GM21619 (cell line): Measurements from ENCODE around the gene UMAD1.
A peak's percentile ranks its signal among the peaks of the same experiment; 100 is the strongest.

Experiments used
- ATAC-seq: cut with Tn5 transposase; IDR thresholded peaks from one replicate; pipeline ENCODE4 v1.9.1; 2021; ENCODE audit not compliant: unreplicated experiment

Gene UMAD1

DNA sequence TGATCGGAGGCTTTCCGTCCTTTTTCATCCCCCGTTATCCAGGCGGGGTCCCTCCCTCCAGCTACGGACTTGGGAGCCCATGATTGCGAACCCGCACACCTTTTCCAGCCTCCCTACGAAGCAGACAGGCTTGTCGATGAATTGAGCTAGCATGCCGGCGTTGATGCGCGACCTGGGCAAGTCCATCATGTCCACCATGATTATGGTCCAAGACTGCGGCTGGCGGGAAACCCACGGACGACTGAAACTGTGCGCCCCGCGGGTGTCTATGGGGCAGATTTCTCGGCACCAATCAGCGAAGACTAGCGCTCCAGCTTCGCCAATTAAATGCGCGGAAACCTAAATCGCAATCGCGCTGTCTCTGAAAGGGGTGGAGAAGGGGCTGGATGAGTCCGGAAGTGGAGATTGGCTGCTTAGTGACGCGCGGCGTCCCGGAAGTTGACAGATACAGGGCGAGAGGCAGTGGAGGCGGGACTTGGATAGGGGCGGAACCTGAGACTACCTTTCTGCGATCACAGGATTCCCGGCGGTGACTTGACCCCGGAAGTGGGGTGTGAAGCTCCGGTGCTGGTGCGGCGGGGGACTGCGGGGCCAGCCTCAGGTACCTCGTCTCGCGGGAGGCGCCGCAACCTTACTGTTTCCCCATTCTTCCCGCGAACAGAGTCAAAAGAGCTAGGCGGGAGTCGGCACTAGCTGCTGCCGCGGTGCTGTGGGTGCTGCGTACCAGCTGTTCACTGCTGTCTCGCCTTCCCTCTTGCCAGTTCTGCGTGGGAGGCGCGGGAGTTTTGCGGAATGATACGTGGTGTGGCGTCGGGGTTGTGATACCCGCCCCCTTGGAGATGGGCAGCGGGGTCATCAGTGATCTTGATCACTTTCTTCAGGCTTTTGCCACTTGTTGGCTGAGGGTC lies at the start of gene UMAD1:
Gene UMAD1 (plus strand): TSS at position 532 of the 908 bp plus-strand sequence. CDS start 32,620 bp downstream, outside the sequence.
- peak; percentile 98 for ATAC-seq

GRCh38 chr7:7595451-7595850 lies 45.1 kb upstream of the UMAD1 start:
- ATAC-seq, result no peak

DNA sequence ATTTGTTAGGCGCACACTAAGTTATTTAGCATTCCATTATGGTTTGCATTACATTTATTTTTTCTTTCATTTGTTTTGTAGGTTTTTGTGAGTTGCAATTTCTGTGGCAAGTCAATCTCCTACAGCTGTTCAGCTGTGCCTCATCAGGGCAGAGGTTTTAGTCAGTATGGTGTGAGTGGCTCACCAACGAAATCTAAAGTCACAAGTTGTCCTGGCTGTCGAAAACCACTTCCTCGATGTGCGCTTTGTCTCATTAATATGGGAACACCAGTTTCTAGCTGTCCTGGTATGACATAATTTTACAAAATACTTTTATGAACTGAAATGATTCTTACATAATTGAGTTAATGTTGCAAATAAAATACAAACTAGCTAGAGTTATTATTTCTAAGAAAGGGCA lies 44.4 kb upstream of the UMAD1 start:
- ATAC-seq, result no peak

DNA sequence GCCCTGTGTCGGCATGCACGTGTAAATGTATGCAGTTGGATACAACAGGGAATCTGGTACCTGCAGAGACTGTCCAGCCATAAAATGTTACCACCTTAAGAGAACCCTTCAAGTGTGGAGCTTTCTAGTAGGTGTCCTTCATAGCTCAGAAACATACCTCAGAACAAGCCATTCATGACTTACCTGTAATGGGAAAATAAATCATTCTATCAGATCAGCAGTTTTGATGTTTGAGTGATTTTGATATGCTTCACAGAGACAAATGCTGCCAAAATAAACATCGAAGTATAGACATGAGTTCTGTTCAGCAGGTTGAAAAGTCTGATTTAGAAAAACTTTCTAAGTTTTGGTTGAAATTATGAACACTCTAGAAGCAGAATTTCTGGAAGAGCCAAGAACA lies 33.5 kb upstream of the UMAD1 start:
- ATAC-seq, result no peak

GRCh38 chr7:7609330-7609729 lies 31.2 kb upstream of the UMAD1 start:
- no peak for ATAC-seq

DNA sequence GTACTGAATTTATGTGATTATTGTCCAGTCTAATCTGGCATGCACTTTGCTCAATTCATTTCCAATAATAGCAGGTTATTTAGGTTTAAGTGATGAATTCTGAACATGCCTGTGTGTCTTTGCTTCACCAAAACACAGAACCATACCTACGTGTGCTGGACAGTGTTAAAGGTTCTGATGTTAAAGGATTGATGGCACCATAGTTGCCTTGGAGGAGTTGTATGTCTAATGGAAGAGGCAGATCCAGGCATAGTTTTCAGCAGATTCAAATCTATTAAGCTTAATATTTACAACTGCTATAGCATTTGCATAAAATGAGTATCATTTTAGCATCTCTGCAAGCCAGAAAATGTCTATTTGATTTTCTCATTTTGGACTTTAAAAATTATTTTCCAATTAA lies 28.0 kb upstream of the UMAD1 start:
- no peak for ATAC-seq

GRCh38 chr7:7613210-7613609 lies 27.3 kb upstream of the UMAD1 start:
- ATAC-seq, result no peak

- ATAC-seq, result no peak
Measured at GRCh38 chr7:7614018-7614741, 26.4 kb upstream of the UMAD1 start.

- ATAC-seq, result no peak
Measured at GRCh38 chr7:7617550-7617949, 23.0 kb upstream of the UMAD1 start.

GRCh38 chr7:7618410-7618809 lies 22.1 kb upstream of the UMAD1 start:
- ATAC-seq, result no peak

- no peak for ATAC-seq
Measured at GRCh38 chr7:7620236-7620635, 20.3 kb upstream of the UMAD1 start.

DNA sequence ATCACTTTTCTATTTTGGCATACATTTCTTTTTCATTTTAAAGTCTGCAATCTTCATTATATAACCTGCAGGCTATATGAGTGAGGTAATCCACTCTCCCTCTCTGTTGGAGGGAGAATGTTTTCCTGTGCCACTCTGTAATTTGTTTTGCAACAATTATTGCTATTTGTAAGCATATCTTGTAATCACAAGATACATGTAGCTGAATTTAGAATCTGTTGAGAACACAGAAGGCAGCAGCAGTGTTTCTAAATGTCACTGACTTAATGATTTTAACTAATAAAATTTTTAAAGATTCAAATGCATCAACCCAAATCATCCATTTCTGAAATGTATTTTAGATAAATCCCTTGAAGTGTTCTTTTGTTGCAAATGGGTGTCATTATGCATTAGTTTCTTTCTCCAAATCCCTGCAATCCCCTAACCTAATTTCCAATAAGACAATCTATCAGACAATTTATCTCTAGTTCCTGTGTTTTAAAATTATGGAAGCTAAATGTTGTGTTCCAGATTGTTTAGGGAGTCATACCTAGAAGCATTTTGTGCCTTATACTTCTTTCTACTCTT lies 19.8 kb upstream of the UMAD1 start:
- no peak for ATAC-seq

GRCh38 chr7:7628476-7628875 lies 12.1 kb upstream of the UMAD1 start:
- no peak for ATAC-seq

- ATAC-seq, result no peak
Measured at GRCh38 chr7:7630626-7631329, 9.8 kb upstream of the UMAD1 start.

DNA sequence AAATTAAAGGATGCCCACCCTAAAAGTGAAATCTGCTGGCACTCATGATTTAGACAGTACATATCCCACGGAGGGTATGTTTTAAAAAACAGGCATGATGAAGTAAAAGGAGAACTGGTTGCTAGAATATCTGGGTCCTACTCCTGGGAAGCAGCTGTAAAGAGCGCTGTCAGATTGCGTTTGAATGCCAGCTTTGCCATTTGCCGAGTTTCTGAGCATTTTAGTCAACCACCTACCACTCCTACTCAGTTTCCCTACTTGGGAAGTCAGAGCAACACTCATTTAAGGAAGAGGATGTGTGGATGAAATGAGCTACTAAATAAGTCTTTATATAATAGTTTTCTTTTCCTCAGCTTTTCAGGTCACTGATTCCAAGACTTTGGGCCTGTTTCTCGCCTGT lies 1.1 kb upstream of the UMAD1 start:
- no peak for ATAC-seq

GRCh38 chr7:7639847-7640220 lies 718 bp upstream of the UMAD1 start:
- no peak for ATAC-seq

GRCh38 chr7:7641129-7641663 lies 644 bp downstream of the UMAD1 start:
- ATAC-seq, result peak; percentile 5

DNA sequence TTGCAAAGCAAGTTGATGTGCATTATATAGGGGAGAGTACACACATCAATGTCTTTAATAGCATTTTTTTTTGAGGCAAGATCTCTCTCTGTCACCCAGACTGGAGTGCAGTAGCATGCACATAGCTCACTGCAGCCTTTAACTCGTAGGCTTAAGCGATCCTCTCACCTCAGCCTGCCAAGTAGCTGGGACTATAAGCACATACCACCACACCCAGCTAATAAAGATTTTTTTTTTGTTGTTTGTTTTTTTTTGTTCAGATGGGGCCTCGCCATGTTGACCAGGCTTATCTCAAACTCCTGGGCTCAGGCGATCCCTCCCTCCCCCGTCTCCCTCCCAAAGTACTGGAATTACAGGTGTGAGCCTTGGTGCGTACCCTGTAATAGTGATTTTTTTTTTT lies 1.5 kb downstream of the UMAD1 start:
- ATAC-seq, result no peak

GRCh38 chr7:7647495-7648036 lies 7.0 kb downstream of the UMAD1 start:
- no peak for ATAC-seq

- ATAC-seq, result no peak
Measured at GRCh38 chr7:7650682-7651206, 10.2 kb downstream of the UMAD1 start.

GRCh38 chr7:7651479-7651878 lies 10.9 kb downstream of the UMAD1 start:
- no peak for ATAC-seq
